K562 (cell line): ENCODE measurements around the gene ARMC7. TPM values are rescaled to one million over a fixed set of nuclear protein-coding genes. Genes with fewer than 3 reads are reported as not detected.

Source experiments
- BCOR ChIP-seq: fragments of 450-650 bp; IDR thresholded peaks from 2 replicates; pipeline ENCODE4 v1.6.1; 2016
- CBX2 ChIP-seq: fragments of 200-600 bp; sonication (generic); IDR thresholded peaks from one replicate; pipeline ENCODE4 v1.6.1; 2012; ENCODE audit warnings: mild to moderate bottlenecking, low read length, inconsistent platforms; ENCODE audit not compliant: insufficient read depth, poor library complexity, severe bottlenecking
- GATAD2A ChIP-seq: fragments of 450-650 bp; IDR thresholded peaks from 2 replicates; pipeline ENCODE4 v1.6.1; 2017
- GATAD2B ChIP-seq: fragments of 450-650 bp; IDR thresholded peaks from 2 replicates; pipeline ENCODE4 v1.6.1; 2017; ENCODE audit warnings: mild to moderate bottlenecking, borderline replicate concordance
- HNRNPUL1 ChIP-seq: fragments of 200-400 bp; formaldehyde crosslinking; IDR thresholded peaks from 2 replicates; pipeline ENCODE4 v1.6.1; 2017; ENCODE audit warnings: low read length
- JUN ChIP-seq, 2 experiments: sonication (generic) in 1 of 2; formaldehyde crosslinking in 1 of 2; IDR thresholded peaks; 2 replicates each; pipeline versions ENCODE4 v1.6.1 to v1.8.0; 2012 to 2022; ENCODE audit warnings: borderline replicate concordance in 2 of 2, mild to moderate bottlenecking in 2 of 2, improper control_type of control experiment in 1 of 2, low read depth in 1 of 2, low read length in 1 of 2, missing genetic modification reagents in 1 of 2
- KLF1 ChIP-seq: fragments of 450-650 bp; IDR thresholded peaks from 2 replicates; pipeline ENCODE4 v1.6.1; 2016; ENCODE audit warnings: missing genetic modification characterization, missing compliant biosample characterization
- KLF6 ChIP-seq: fragments of 250-450 bp; sonication (Bioruptor Pico); IDR thresholded peaks from 2 replicates; pipeline ENCODE4 v1.4.0; 2020; ENCODE audit warnings: mild to moderate bottlenecking, moderate library complexity, borderline replicate concordance
- MBD1 ChIP-seq: fragments of 250-450 bp; sonication (Bioruptor Pico); IDR thresholded peaks from 2 replicates; pipeline ENCODE4 v1.8.0; 2022; ENCODE audit warnings: inconsistent platforms
- MED1 ChIP-seq: sonication (generic); formaldehyde crosslinking; IDR thresholded peaks from 2 replicates; pipeline ENCODE4 v1.8.1; 2023; ENCODE audit warnings: missing genetic modification reagents, borderline replicate concordance
- NRF1 ChIP-seq, 2 experiments: fragments of 450-650 bp; IDR thresholded peaks in 1 of 2; conservative IDR thresholded peaks in 1 of 2; 2 replicates each; pipeline ENCODE4 v1.6.1; 2014; ENCODE audit warnings: mild to moderate bottlenecking in 2 of 2
- PCBP2 ChIP-seq: fragments of 200-400 bp; formaldehyde crosslinking; IDR thresholded peaks from 2 replicates; pipeline ENCODE4 v1.6.1; 2018; ENCODE audit warnings: low read length, low read depth, mild to moderate bottlenecking, moderate library complexity; ENCODE audit not compliant: poor library complexity, severe bottlenecking
- PHTF2 ChIP-seq: fragments of 250-450 bp; sonication (Bioruptor Pico); IDR thresholded peaks from 2 replicates; pipeline ENCODE4 v1.5.0; 2021; ENCODE audit warnings: mild to moderate bottlenecking
- POLR2A ChIP-seq: fragments of 450-650 bp; conservative IDR thresholded peaks from 2 replicates; pipeline ENCODE4 v1.6.1; 2016
- SMARCA5 ChIP-seq: fragments of 450-650 bp; IDR thresholded peaks from 2 replicates; pipeline ENCODE4 v1.6.1; 2016
- TBL1XR1 ChIP-seq, 2 experiments: IDR thresholded peaks; 2 replicates each; pipeline ENCODE4 v1.6.1; 2012; ENCODE audit warnings: improper control_type of control experiment in 2 of 2, low read length in 2 of 2, mild to moderate bottlenecking in 1 of 2
- TEAD2 ChIP-seq: fragments of 450-650 bp; IDR thresholded peaks from 2 replicates; pipeline ENCODE4 v1.6.1; 2016; ENCODE audit warnings: missing genetic modification characterization, control low read depth, missing compliant biosample characterization
- ZC3H4 ChIP-seq: sonication (generic); formaldehyde crosslinking; IDR thresholded peaks from 2 replicates; pipeline ENCODE4 v1.9.0; 2021; ENCODE audit warnings: missing genetic modification reagents, borderline replicate concordance
- ZNF184 ChIP-seq: sonication (generic); formaldehyde crosslinking; IDR thresholded peaks from 2 replicates; pipeline ENCODE4 v1.5.0; 2020; ENCODE audit warnings: missing genetic modification reagents
- ZNF41 ChIP-seq: fragments of 250-450 bp; sonication (Bioruptor Pico); conservative IDR thresholded peaks from 2 replicates; pipeline ENCODE4 v1.4.0; 2020; ENCODE audit warnings: mild to moderate bottlenecking
- ZNF561 ChIP-seq: fragments of 450-650 bp; formaldehyde crosslinking; conservative IDR thresholded peaks from 2 replicates; pipeline ENCODE4 v1.4.0; 2020; ENCODE audit warnings: mild to moderate bottlenecking, moderate library complexity
- ZNF699 ChIP-seq: fragments of 250-450 bp; sonication (Bioruptor Pico); IDR thresholded peaks from 2 replicates; pipeline ENCODE4 v1.8.0; 2021; ENCODE audit warnings: mild to moderate bottlenecking, moderate library complexity; ENCODE audit not compliant: insufficient replicate concordance
- ZZZ3 ChIP-seq: fragments of 450-650 bp; IDR thresholded peaks from 2 replicates; pipeline ENCODE4 v1.6.1; 2016; ENCODE audit warnings: antibody characterized with exemption, mild to moderate bottlenecking, moderate library complexity
- polyA plus RNA-seq, 8 experiments: library from polyadenylated mRNA; depleted of rRNA in 4 of 8; stranded (reverse) in 5 of 8; unstranded in 3 of 8; fragments of >200 nt; fragmentation: Nextera tagmentation in 2 of 8; fragmentation: Illumina TruSeq in 1 of 8; extraction: Ambion mirVana in 2 of 8; extraction: Trizol in 1 of 8; gene quantifications; 2 replicates each; pipeline versions ENCODE4 v1.2.1 to v1.2.3, GENCODE V29; 2011 to 2014; ENCODE audit warnings: inconsistent platforms in 1 of 8, missing spikeins in 1 of 8
- total RNA-seq, 7 experiments: library from RNA; depleted of rRNA in 6 of 7; stranded (reverse); fragments of >200 nt in 6 of 7; fragmentation: Illumina TruSeq in 2 of 7; extraction: Trizol in 2 of 7; gene quantifications; 2 replicates each; pipeline versions ENCODE4 v1.2.1 to v1.2.3, GENCODE V29; 2011 to 2021; ENCODE audit warnings: low replicate concordance in 1 of 7
- TF ChIP-seq, protein P1 (sequence below): fragments of 200-800 bp; sonication (Bioruptor generic); IDR thresholded peaks from 2 replicates; pipeline ENCODE4 v1.6.1; 2017; ENCODE audit warnings: missing genetic modification characterization, missing compliant biosample characterization
- TF ChIP-seq, protein P2 (sequence below): sonication (generic); formaldehyde crosslinking; IDR thresholded peaks from 2 replicates; pipeline ENCODE4 v1.8.0; 2022; ENCODE audit warnings: mild to moderate bottlenecking, missing genetic modification reagents

The ARMC7 gene
- total and polyA plus RNA-seq, 9 of the 15 experiments (the other 6 are each of a cell fraction or from before 2014, with no cell fraction given), result 1.4 to 15.2 (median 5.9) TPM

DNA sequence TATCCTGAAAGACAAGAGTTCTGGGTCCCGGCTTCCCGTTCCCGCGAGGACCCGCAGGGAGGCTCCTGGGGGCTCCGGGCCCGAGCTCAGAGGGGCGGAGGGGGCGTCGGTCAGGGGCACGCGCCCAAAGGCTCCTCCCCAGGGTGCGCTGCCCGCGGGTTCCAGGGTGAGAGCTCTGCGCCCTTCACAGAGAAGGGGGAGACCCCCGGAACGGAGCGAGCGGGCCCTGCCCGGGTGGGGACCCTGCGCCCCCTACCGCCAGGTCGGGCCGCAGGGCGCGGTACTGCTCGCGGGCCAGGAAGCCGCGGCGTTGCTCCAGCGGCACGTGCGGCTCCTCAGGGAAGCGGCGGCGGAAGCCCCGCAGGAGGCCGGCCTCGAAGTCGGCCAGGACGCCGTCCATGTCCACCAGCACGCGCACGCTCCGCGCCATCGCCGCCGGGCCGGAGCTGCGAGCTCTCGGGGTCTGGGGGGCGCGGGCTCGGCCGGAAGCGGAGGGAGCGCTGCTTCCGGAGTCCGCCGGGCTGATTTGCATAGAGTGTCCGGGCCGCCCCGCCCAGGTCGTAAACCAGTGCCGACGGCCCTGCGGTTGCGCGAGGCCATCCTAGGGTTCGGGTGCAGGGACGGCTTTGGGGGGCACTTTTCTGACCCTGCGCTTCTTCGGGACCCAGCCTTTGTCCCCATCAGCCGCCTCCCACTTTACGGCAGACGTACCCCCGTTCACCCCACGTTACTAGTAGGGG, 21.7 kb downstream of the ARMC7 start, which contains the start of gene NT5C (continued):
- TF ChIP-seq, protein P1, sequence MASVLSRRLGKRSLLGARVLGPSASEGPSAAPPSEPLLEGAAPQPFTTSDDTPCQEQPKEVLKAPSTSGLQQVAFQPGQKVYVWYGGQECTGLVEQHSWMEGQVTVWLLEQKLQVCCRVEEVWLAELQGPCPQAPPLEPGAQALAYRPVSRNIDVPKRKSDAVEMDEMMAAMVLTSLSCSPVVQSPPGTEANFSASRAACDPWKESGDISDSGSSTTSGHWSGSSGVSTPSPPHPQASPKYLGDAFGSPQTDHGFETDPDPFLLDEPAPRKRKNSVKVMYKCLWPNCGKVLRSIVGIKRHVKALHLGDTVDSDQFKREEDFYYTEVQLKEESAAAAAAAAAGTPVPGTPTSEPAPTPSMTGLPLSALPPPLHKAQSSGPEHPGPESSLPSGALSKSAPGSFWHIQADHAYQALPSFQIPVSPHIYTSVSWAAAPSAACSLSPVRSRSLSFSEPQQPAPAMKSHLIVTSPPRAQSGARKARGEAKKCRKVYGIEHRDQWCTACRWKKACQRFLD (CRISPR knock-in tag), result no peak
- TF ChIP-seq HNRNPUL1 (no peak), NRF1 (conservative IDR thresholded peaks at IDR 0.05 in 1 of 2, IDR thresholded peaks at IDR 0.05 in 1 of 2) (peak; percentile 92 to 94), ZNF184 (CRISPR knock-in tag) (no peak), ZNF561 (CRISPR knock-in tag) (no peak), SMARCA5 (no peak), KLF1 (tag) (no peak; the same call in 1 of the 2 replicates), ZZZ3 (no peak), KLF6 (CRISPR knock-in tag) (no peak), GATAD2B (peak; percentile 97), MED1 (CRISPR knock-in tag) (no peak), CBX2 (no peak), PCBP2 (no peak), ZC3H4 (CRISPR knock-in tag) (no peak), POLR2A (peak; percentile 83), PHTF2 (CRISPR knock-in tag) (no peak), JUN (IDR thresholded peaks at IDR 0.05; ENCODE audit: borderline replicate concordance, low read depth, low read length) (peak; percentile 30; the same call in 1 of the 2 replicates), JUN (CRISPR knock-in tag; IDR thresholded peaks at IDR 0.05; ENCODE audit: borderline replicate concordance) (no peak), BCOR (no peak), MBD1 (CRISPR knock-in tag) (no peak), GATAD2A (peak; percentile 62; the same call in 1 of the 2 replicates), ZNF41 (CRISPR knock-in tag) (no peak), ZNF699 (CRISPR knock-in tag) (no peak), TBL1XR1 (IDR thresholded peaks at IDR 0.05; ENCODE audit: low read length in 2 of 2) (no peak), TEAD2 (tag) (no peak)
- TF ChIP-seq, protein P2, sequence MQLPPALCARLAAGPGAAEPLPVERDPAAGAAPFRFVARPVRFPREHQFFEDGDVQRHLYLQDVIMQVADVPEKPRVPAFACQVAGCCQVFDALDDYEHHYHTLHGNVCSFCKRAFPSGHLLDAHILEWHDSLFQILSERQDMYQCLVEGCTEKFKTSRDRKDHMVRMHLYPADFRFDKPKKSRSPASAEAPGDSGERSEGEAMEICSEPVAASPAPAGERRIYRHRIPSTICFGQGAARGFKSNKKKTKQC (CRISPR knock-in tag), result peak; percentile 93
